ENCODE results near the gene CASZ1. TPM values are rescaled to one million over a fixed set of nuclear protein-coding genes. Genes with fewer than 3 reads are reported as not detected.

CASZ1 gene
- total and polyA plus RNA-seq, 4 donors = 3.4 to 39.0 (median 13.8) TPM

- no peak for ATAC-seq (ENCODE audit: low FRiP score)
- H3K27ac ChIP-seq (ENCODE audit: low read depth in 1 of 2, low read length in 2 of 2) = no peak overlapping the region
- H3K9me3 ChIP-seq (ENCODE audit: control insufficient read depth, low read length) = no peaks in the 10 kb centered on the region
- H3K36me3 ChIP-seq (ENCODE audit: control insufficient read depth in 1 of 2, insufficient read depth in 2 of 2, low read length in 1 of 2) = no peaks in the 10 kb centered on the region
- H3K4me1 ChIP-seq (ENCODE audit: control insufficient read depth in 1 of 2, insufficient read depth in 2 of 2, low read length in 2 of 2) = no peaks in the 10 kb centered on the region
- no peak for DNase-seq
- 92 to 96% methylated on average over 7 of the region's 7 CpGs for WGBS, 2 donors
- no peak overlapping the region for H3K4me3 ChIP-seq (ENCODE audit: low read length in 2 of 2)
- H3K27me3 ChIP-seq (ENCODE audit: control insufficient read depth in 1 of 2, insufficient read depth in 2 of 2, low read length in 1 of 2) = no peaks in the 10 kb centered on the region
- intact Hi-C loops (cut with DNase I) = no loop called here
Measured at GRCh38 chr1:10816233-10816632, 19.8 kb upstream of the CASZ1 start.

GRCh38 chr1:10815858-10816195 lies 19.4 kb upstream of the CASZ1 start:
- no peak for DNase-seq
- Histone ChIP-seq H3K36me3 (ENCODE audit: control insufficient read depth in 1 of 2, insufficient read depth in 2 of 2, low read length in 1 of 2) (no peaks in the 10 kb centered on the region), H3K9me3 (ENCODE audit: control insufficient read depth, low read length) (no peaks in the 10 kb centered on the region), H3K27ac (ENCODE audit: low read depth in 1 of 2, low read length in 2 of 2) (no peak overlapping the region), H3K4me3 (ENCODE audit: low read length in 2 of 2) (no peak overlapping the region), H3K27me3 (ENCODE audit: control insufficient read depth in 1 of 2, insufficient read depth in 2 of 2, low read length in 1 of 2) (no peaks in the 10 kb centered on the region), H3K4me1 (ENCODE audit: control insufficient read depth in 1 of 2, insufficient read depth in 2 of 2, low read length in 2 of 2) (no peaks in the 10 kb centered on the region)
- intact Hi-C loops (cut with DNase I) = no loop called here
- WGBS, 2 donors = 93 to 96% methylated on average over 5 of the region's 5 CpGs
- no peak for ATAC-seq (ENCODE audit: low FRiP score)

GRCh38 chr1:10814976-10815857 lies 18.8 kb upstream of the CASZ1 start:
- Histone ChIP-seq H3K27me3 (ENCODE audit: control insufficient read depth in 1 of 2, insufficient read depth in 2 of 2, low read length in 1 of 2) (no peaks in the 10 kb centered on the region), H3K27ac (ENCODE audit: low read depth in 1 of 2, low read length in 2 of 2) (no peak overlapping the region), H3K9me3 (ENCODE audit: control insufficient read depth, low read length) (no peaks in the 10 kb centered on the region), H3K4me1 (ENCODE audit: control insufficient read depth in 1 of 2, insufficient read depth in 2 of 2, low read length in 2 of 2) (no peaks in the 10 kb centered on the region), H3K4me3 (ENCODE audit: low read length in 2 of 2) (no peak overlapping the region), H3K36me3 (ENCODE audit: control insufficient read depth in 1 of 2, insufficient read depth in 2 of 2, low read length in 1 of 2) (no peaks in the 10 kb centered on the region)
- no peak for DNase-seq
- intact Hi-C loops (cut with DNase I) = no loop called here
- 72 to 73% methylated on average over 15 of the region's 15 CpGs for WGBS, 2 donors
- ATAC-seq (ENCODE audit: low FRiP score) = no peak

- H3K36me3 ChIP-seq (ENCODE audit: control insufficient read depth in 1 of 2, insufficient read depth in 2 of 2, low read length in 1 of 2) = no peaks in the 10 kb centered on the region
- ATAC-seq (ENCODE audit: low FRiP score) (no peak), DNase-seq (peak in 1 of 2 donors; percentile 47)
- no peak overlapping the region for H3K27ac ChIP-seq (ENCODE audit: low read depth in 1 of 2, low read length in 2 of 2)
- 95 to 96% methylated on average over 10 of the region's 10 CpGs for WGBS, 2 donors
- H3K27me3 ChIP-seq (ENCODE audit: control insufficient read depth in 1 of 2, insufficient read depth in 2 of 2, low read length in 1 of 2) = no peaks in the 10 kb centered on the region
- no peaks in the 10 kb centered on the region for H3K9me3 ChIP-seq (ENCODE audit: control insufficient read depth, low read length)
- H3K4me1 ChIP-seq (ENCODE audit: control insufficient read depth in 1 of 2, insufficient read depth in 2 of 2, low read length in 2 of 2) = no peaks in the 10 kb centered on the region
- H3K4me3 ChIP-seq (ENCODE audit: low read length in 2 of 2) = no peak overlapping the region
- intact Hi-C loops (cut with DNase I) = no loop called here
Measured at GRCh38 chr1:10814312-10814711, 17.9 kb upstream of the CASZ1 start.

GRCh38 chr1:10813799-10814198 lies 17.4 kb upstream of the CASZ1 start:
- Histone ChIP-seq H3K9me3 (ENCODE audit: control insufficient read depth, low read length) (no peaks in the 10 kb centered on the region), H3K4me3 (ENCODE audit: low read length in 2 of 2) (no peak overlapping the region), H3K4me1 (ENCODE audit: control insufficient read depth in 1 of 2, insufficient read depth in 2 of 2, low read length in 2 of 2) (no peaks in the 10 kb centered on the region), H3K27me3 (ENCODE audit: control insufficient read depth in 1 of 2, insufficient read depth in 2 of 2, low read length in 1 of 2) (no peaks in the 10 kb centered on the region), H3K27ac (ENCODE audit: low read depth in 1 of 2, low read length in 2 of 2) (no peak overlapping the region), H3K36me3 (ENCODE audit: control insufficient read depth in 1 of 2, insufficient read depth in 2 of 2, low read length in 1 of 2) (no peaks in the 10 kb centered on the region)
- 92 to 95% methylated on average over 14 of the region's 14 CpGs for WGBS, 2 donors
- ATAC-seq (ENCODE audit: low FRiP score) (no peak), DNase-seq (no peak)
- intact Hi-C loops (cut with DNase I) = no loop called here

GRCh38 chr1:10812387-10812915 lies 16.0 kb upstream of the CASZ1 start:
- WGBS, 2 donors = 90 to 91% methylated on average over 11 of the region's 11 CpGs

GRCh38 chr1:10808441-10808840 lies 12.0 kb upstream of the CASZ1 start:
- no peaks in the 10 kb centered on the region for H3K4me1 ChIP-seq (ENCODE audit: control insufficient read depth in 1 of 2, insufficient read depth in 2 of 2, low read length in 2 of 2)
- intact Hi-C loops (cut with DNase I) = no loop called here
- H3K9me3 ChIP-seq (ENCODE audit: control insufficient read depth, low read length) = no peaks in the 10 kb centered on the region
- DNase-seq = no peak
- H3K27ac ChIP-seq (ENCODE audit: low read depth in 1 of 2, low read length in 2 of 2) = no peak overlapping the region
- H3K36me3 ChIP-seq (ENCODE audit: control insufficient read depth in 1 of 2, insufficient read depth in 2 of 2, low read length in 1 of 2) = no peaks in the 10 kb centered on the region
- ATAC-seq (ENCODE audit: low FRiP score) = no peak
- no peaks in the 10 kb centered on the region for H3K27me3 ChIP-seq (ENCODE audit: control insufficient read depth in 1 of 2, insufficient read depth in 2 of 2, low read length in 1 of 2)
- WGBS, 2 donors = 39 to 41% methylated on average over 7 of the region's 7 CpGs
- H3K4me3 ChIP-seq (ENCODE audit: low read length in 2 of 2) = no peak overlapping the region

More at GRCh38 chr1:10812387-10812915, 16.0 kb upstream of the CASZ1 start:
- ATAC-seq (ENCODE audit: low FRiP score) (no peak), DNase-seq (peak in 1 of 2 donors; percentile 43)
- no peaks in the 10 kb centered on the region for H3K4me1 ChIP-seq (ENCODE audit: control insufficient read depth in 1 of 2, insufficient read depth in 2 of 2, low read length in 2 of 2)
- no peaks in the 10 kb centered on the region for H3K27me3 ChIP-seq (ENCODE audit: control insufficient read depth in 1 of 2, insufficient read depth in 2 of 2, low read length in 1 of 2)
- no peaks in the 10 kb centered on the region for H3K36me3 ChIP-seq (ENCODE audit: control insufficient read depth in 1 of 2, insufficient read depth in 2 of 2, low read length in 1 of 2)
- intact Hi-C loops (cut with DNase I) = no loop called here
- H3K9me3 ChIP-seq (ENCODE audit: control insufficient read depth, low read length) = no peaks in the 10 kb centered on the region
- no peak overlapping the region for H3K4me3 ChIP-seq (ENCODE audit: low read length in 2 of 2)
- no peak overlapping the region for H3K27ac ChIP-seq (ENCODE audit: low read depth in 1 of 2, low read length in 2 of 2)

GRCh38 chr1:10806966-10807365 lies 10.5 kb upstream of the CASZ1 start:
- WGBS, 2 donors = 91 to 94% methylated on average over 5 of the region's 5 CpGs
- Histone ChIP-seq H3K4me1 (ENCODE audit: control insufficient read depth in 1 of 2, insufficient read depth in 2 of 2, low read length in 2 of 2) (no peaks in the 10 kb centered on the region), H3K27ac (ENCODE audit: low read depth in 1 of 2, low read length in 2 of 2) (no peak overlapping the region), H3K4me3 (ENCODE audit: low read length in 2 of 2) (no peak overlapping the region), H3K27me3 (ENCODE audit: control insufficient read depth in 1 of 2, insufficient read depth in 2 of 2, low read length in 1 of 2) (no peaks in the 10 kb centered on the region), H3K9me3 (ENCODE audit: control insufficient read depth, low read length) (no peaks in the 10 kb centered on the region), H3K36me3 (ENCODE audit: control insufficient read depth in 1 of 2, insufficient read depth in 2 of 2, low read length in 1 of 2) (no peaks in the 10 kb centered on the region)
- no peak for DNase-seq
- no peak for ATAC-seq (ENCODE audit: low FRiP score)
- intact Hi-C loops (cut with DNase I) = no loop called here

Measured in aorta (tissue), 5 donors.